ENCODE measurements around the gene GRM1.
A peak's percentile ranks its signal among the peaks of the same experiment; 100 is the strongest.

The GRM1 gene

GRCh38 chr6:146287691-146288369, 259.0 kb downstream of the GRM1 start:
- Histone ChIP-seq H3K27ac (replicated peaks) (no peak overlapping the region), H3K4me3 (replicated peaks; ENCODE audit: insufficient read depth, low read length) (no peak overlapping the region), H3K27me3 (ENCODE audit: insufficient read depth, poor library complexity, severe bottlenecking) (no peaks in the 10 kb centered on the region)
- no peak for TF ChIP-seq GABPA (IDR thresholded peaks at IDR 0.05; ENCODE audit: low read depth)
- TF ChIP-seq POLR2AphosphoS5 (IDR thresholded peaks at IDR 0.05; ENCODE audit: low read depth) = no peak
- TF ChIP-seq CTCF (IDR thresholded peaks at IDR 0.05; ENCODE audit: insufficient read depth, low read length) = no peak
- no peak for TF ChIP-seq SPI1 (IDR thresholded peaks at IDR 0.05; ENCODE audit: borderline replicate concordance, low read depth)
- no peak for TF ChIP-seq REST (IDR thresholded peaks at IDR 0.05; ENCODE audit: insufficient replicate concordance, low read depth)
- no peak for DNase-seq (ENCODE audit: low read depth in 1 of 2, low spot score in 1 of 2)

- Histone ChIP-seq H3K4me3 (replicated peaks; ENCODE audit: insufficient read depth, low read length) (no peak overlapping the region), H3K27me3 (ENCODE audit: insufficient read depth, poor library complexity, severe bottlenecking) (no peaks in the 10 kb centered on the region), H3K27ac (replicated peaks) (no peak overlapping the region)
- TF ChIP-seq SPI1 (IDR thresholded peaks at IDR 0.05; ENCODE audit: borderline replicate concordance, low read depth) (no peak), REST (IDR thresholded peaks at IDR 0.05; ENCODE audit: insufficient replicate concordance, low read depth) (no peak), GABPA (IDR thresholded peaks at IDR 0.05; ENCODE audit: low read depth) (no peak), POLR2AphosphoS5 (IDR thresholded peaks at IDR 0.05; ENCODE audit: low read depth) (no peak), CTCF (IDR thresholded peaks at IDR 0.05; ENCODE audit: insufficient read depth, low read length) (no peak)
- peak; percentile 13 to 64 for DNase-seq (ENCODE audit: low read depth in 1 of 2, low spot score in 1 of 2)
Observed at GRCh38 chr6:146289816-146290588, 261.1 kb downstream of the GRM1 start.

GRCh38 chr6:146290589-146290901, 261.7 kb downstream of the GRM1 start:
- no peaks in the 10 kb centered on the region for H3K27me3 ChIP-seq (ENCODE audit: insufficient read depth, poor library complexity, severe bottlenecking)
- no peak for DNase-seq (ENCODE audit: low read depth in 1 of 2, low spot score in 1 of 2)
- no peak overlapping the region for H3K27ac ChIP-seq (replicated peaks)
- TF ChIP-seq POLR2AphosphoS5 (IDR thresholded peaks at IDR 0.05; ENCODE audit: low read depth) (no peak), CTCF (IDR thresholded peaks at IDR 0.05; ENCODE audit: insufficient read depth, low read length) (no peak), SPI1 (IDR thresholded peaks at IDR 0.05; ENCODE audit: borderline replicate concordance, low read depth) (no peak), GABPA (IDR thresholded peaks at IDR 0.05; ENCODE audit: low read depth) (no peak)
- H3K4me3 ChIP-seq (replicated peaks; ENCODE audit: insufficient read depth, low read length) = no peak overlapping the region

All from HL-60 (cell line).